Fibroblast of lung (primary cell): ENCODE data around the gene OVOL1. TPM values are rescaled to one million over a fixed set of nuclear protein-coding genes. Genes with fewer than 3 reads are reported as not detected.
A peak's percentile ranks its signal among the peaks of the same experiment; 100 is the strongest.

Source experiments
- DNase-seq, 2 donors: peaks; one replicate each; pipeline versions ENCODE4 v3.0.0 to v3.0.0-alpha.2; 2010; ENCODE audit warnings: low read depth in 2 of 2
- H2AFZ ChIP-seq: 2 replicates; pipeline ENCODE4 v1.5.1; 2012; ENCODE audit warnings: low read length, control low read depth, inconsistent platforms
- H3K27ac ChIP-seq: 2 replicates; pipeline ENCODE4 v1.5.1; 2011; ENCODE audit warnings: low read length, control low read depth; ENCODE audit not compliant: insufficient read depth
- H3K27me3 ChIP-seq: 2 replicates; pipeline ENCODE4 v1.5.1; 2011; ENCODE audit warnings: mild to moderate bottlenecking, low read length; ENCODE audit not compliant: control insufficient read depth, insufficient read depth
- H3K36me3 ChIP-seq: 2 replicates; pipeline ENCODE4 v1.5.1; 2011; ENCODE audit warnings: low read length; ENCODE audit not compliant: control insufficient read depth, insufficient read depth
- H3K4me1 ChIP-seq: 2 replicates; pipeline ENCODE4 v1.5.1; 2011; ENCODE audit warnings: low read length; ENCODE audit not compliant: control insufficient read depth, insufficient read depth; ENCODE audit errors: extremely low read depth
- H3K4me2 ChIP-seq: 2 replicates; pipeline ENCODE4 v1.5.1; 2011; ENCODE audit warnings: low read length, control low read depth; ENCODE audit not compliant: insufficient read depth; ENCODE audit errors: extremely low read depth
- H3K4me3 ChIP-seq, 4 experiments: fragments of 200-600 bp in 1 of 4; sonication (generic) in 1 of 4; replicated peaks in 1 of 4; 2 replicates each; pipeline ENCODE4 v1.5.1; 2011 to 2016; ENCODE audit warnings: low read length in 4 of 4, low read depth in 3 of 4, mild to moderate bottlenecking in 3 of 4, control low read depth in 2 of 4, inconsistent platforms in 1 of 4, mixed read lengths in 1 of 4; ENCODE audit not compliant: insufficient read depth in 1 of 4; ENCODE audit errors: control extremely low read depth in 1 of 4
- H3K79me2 ChIP-seq: 2 replicates; pipeline ENCODE4 v1.5.1; 2012; ENCODE audit warnings: mild to moderate bottlenecking, low read length, inconsistent platforms; ENCODE audit not compliant: control insufficient read depth, insufficient read depth
- H3K9ac ChIP-seq: 2 replicates; pipeline ENCODE4 v1.5.1; 2011; ENCODE audit warnings: mild to moderate bottlenecking, low read length, control low read depth; ENCODE audit not compliant: insufficient read depth
- H3K9me3 ChIP-seq: 2 replicates; pipeline ENCODE4 v1.5.1; 2012; ENCODE audit warnings: low read depth, low read length; ENCODE audit not compliant: control insufficient read depth, insufficient read depth
- H4K20me1 ChIP-seq: 2 replicates; pipeline ENCODE4 v1.5.1; 2011; ENCODE audit warnings: low read length; ENCODE audit not compliant: control insufficient read depth, insufficient read depth; ENCODE audit errors: extremely low read depth
- EZH2 ChIP-seq: IDR thresholded peaks from 2 replicates; pipeline ENCODE4 v1.5.1; 2012; ENCODE audit warnings: low read length, control low read depth, mild to moderate bottlenecking; ENCODE audit errors: missing control alignments
- polyA minus RNA-seq: library from RNA; depleted of rRNA, polyadenylated mRNA; stranded (reverse); fragments of >200 nt; gene quantifications from 2 replicates; pipeline ENCODE4 v1.2.3, GENCODE V29; 2011; ENCODE audit warnings: low replicate concordance
- polyA plus RNA-seq, 2 donors: library from polyadenylated mRNA; depleted of rRNA in 1 of 2; stranded (reverse) in 1 of 2; unstranded in 1 of 2; fragments of >200 nt; gene quantifications; 2 replicates each; pipeline ENCODE4 v1.2.1, GENCODE V29; 2011 to 2012; ENCODE audit warnings: missing spikeins in 1 of 2
- total RNA-seq: library from RNA; depleted of rRNA; stranded (reverse); fragments of >200 nt; gene quantifications from 2 replicates; pipeline ENCODE4 v1.2.1, GENCODE V29; 2014
- TF ChIP-seq, protein P1 (sequence below), 2 donors: IDR thresholded peaks in 1 of 2; conservative IDR thresholded peaks in 1 of 2; 1 replicate in 1 of 2; 2 replicates in 1 of 2; pipeline ENCODE4 v1.5.1; 2011 to 2012; ENCODE audit warnings: low read length in 2 of 2, control low read depth in 1 of 2, inconsistent platforms in 1 of 2, low read depth in 1 of 2, mild to moderate bottlenecking in 1 of 2

OVOL1 gene
- total RNA-seq (not detected in 2 replicates), polyA plus RNA-seq (not detected in 2 replicates), polyA minus RNA-seq (not detected in 2 replicates)
- polyA plus RNA-seq (2012), result not detected in 2 replicates

DNA sequence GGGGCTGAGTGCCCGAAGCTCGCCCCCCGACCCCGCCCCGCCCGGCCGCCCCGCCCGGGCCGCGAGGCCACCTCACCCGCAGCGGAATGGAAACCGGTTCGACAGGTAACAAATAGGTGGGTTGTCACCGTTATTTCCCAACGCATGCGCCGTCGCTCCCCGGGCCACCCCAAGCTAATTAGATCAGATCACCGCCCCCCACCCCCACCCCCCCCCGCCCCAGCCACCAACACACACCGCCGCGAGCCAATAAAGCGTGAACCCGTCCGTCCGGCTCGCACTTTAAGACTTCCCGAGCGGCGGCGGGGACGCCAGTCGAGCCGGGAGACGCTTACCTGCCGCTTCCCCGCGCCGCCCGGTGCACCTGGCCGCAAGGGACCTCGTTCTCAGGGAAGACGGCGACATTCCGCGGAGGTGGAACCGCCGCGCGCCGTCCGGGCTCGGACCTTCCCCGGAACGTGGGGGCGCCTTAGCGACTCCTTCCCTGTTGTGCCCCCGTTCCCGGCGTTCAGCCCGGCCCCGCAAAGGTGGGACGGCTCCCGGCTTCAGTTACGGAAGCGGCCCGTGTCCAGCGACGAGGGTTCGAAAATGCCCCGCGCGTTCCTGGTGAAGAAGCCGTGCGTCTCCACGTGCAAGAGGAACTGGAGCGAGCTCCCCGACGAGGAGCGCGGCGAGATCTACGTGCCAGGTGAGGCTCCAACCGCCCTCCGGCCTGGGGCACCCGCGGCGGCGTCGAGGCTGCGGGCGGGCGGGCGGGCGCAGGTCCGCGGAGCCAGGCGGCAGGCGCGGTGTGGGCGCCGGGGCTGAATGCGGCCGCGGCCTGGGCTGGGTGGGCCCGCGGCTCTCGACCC, at the start of gene OVOL1:
TSS of gene OVOL1 (plus strand) at position 278 of the 851 bp plus-strand sequence. CDS start at position 589, 311 bp downstream.
- no peak within 1 kb of the TSS for H3K4me3 ChIP-seq
- no peaks in the 10 kb centered on the region for H4K20me1 ChIP-seq
- H3K9me3 ChIP-seq, result no peaks in the 10 kb centered on the region

GRCh38 chr11:65739022-65739421, 47.8 kb upstream of the OVOL1 start:
- Histone ChIP-seq H3K4me1 (no peaks in the 10 kb centered on the region), H3K27ac (no peak overlapping the region), H3K4me3 (no peak overlapping the region), H3K27me3 (peaks cover 8% of the 10 kb centered on the region), H2AFZ (no peak overlapping the region), H3K9ac (no peak overlapping the region), H4K20me1 (no peaks in the 10 kb centered on the region), H3K36me3 (no peaks in the 10 kb centered on the region), H3K4me2 (no peak overlapping the region), H3K9me3 (no peaks in the 10 kb centered on the region), H3K79me2 (no peaks in the 10 kb centered on the region)
- TF ChIP-seq, protein P1, sequence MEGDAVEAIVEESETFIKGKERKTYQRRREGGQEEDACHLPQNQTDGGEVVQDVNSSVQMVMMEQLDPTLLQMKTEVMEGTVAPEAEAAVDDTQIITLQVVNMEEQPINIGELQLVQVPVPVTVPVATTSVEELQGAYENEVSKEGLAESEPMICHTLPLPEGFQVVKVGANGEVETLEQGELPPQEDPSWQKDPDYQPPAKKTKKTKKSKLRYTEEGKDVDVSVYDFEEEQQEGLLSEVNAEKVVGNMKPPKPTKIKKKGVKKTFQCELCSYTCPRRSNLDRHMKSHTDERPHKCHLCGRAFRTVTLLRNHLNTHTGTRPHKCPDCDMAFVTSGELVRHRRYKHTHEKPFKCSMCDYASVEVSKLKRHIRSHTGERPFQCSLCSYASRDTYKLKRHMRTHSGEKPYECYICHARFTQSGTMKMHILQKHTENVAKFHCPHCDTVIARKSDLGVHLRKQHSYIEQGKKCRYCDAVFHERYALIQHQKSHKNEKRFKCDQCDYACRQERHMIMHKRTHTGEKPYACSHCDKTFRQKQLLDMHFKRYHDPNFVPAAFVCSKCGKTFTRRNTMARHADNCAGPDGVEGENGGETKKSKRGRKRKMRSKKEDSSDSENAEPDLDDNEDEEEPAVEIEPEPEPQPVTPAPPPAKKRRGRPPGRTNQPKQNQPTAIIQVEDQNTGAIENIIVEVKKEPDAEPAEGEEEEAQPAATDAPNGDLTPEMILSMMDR (conservative IDR thresholded peaks at IDR 0.05 in 1 of 2, IDR thresholded peaks at IDR 0.05 in 1 of 2; ENCODE audit: low read depth in 1 of 2, low read length in 2 of 2), result no peak
- TF ChIP-seq EZH2, result no peak
- no peak for DNase-seq

More for the DNA sequence above, at the start of gene OVOL1:
- Histone ChIP-seq H3K4me2 (no peak within 1 kb of the TSS), H3K36me3 (no peaks in the 10 kb centered on the region), H3K9ac (no peak within 1 kb of the TSS), H3K27me3 (peaks cover 56% of the 10 kb centered on the region), H3K27ac (no peak within 1 kb of the TSS), H3K4me1 (no peaks in the 10 kb centered on the region), H3K79me2 (no peaks in the 10 kb centered on the region), H2AFZ (no peak within 1 kb of the TSS)
- no peak for DNase-seq
- TF ChIP-seq EZH2, result peak; percentile 99
- TF ChIP-seq, protein P1 (conservative IDR thresholded peaks at IDR 0.05 in 1 of 2, IDR thresholded peaks at IDR 0.05 in 1 of 2; ENCODE audit: low read depth in 1 of 2, low read length in 2 of 2), result no peak

DNA sequence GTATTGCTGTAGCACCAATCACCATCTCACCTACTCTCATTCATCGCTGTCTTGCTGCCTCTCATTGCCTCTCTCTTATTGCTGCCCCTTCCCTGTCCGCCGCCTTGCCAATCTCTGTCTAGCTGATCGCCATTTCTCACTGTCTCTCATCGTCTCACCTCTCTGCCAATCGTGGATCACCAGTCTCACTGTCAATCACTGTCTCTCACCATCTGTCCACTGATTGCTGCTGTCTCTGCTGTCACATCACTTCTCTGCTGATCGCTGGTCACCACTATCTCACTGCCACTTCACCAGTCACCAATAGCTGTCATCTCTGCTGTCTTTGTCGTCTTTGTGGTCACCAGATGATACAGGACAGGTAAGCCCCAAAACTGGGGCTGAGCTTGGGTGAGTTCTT, 45.7 kb upstream of the OVOL1 start:
- no peak overlapping the region for H3K27ac ChIP-seq
- no peak for DNase-seq
- no peak overlapping the region for H2AFZ ChIP-seq
- no peaks in the 10 kb centered on the region for H4K20me1 ChIP-seq
- H3K36me3 ChIP-seq, result no peaks in the 10 kb centered on the region
- H3K4me1 ChIP-seq, result no peaks in the 10 kb centered on the region
- H3K79me2 ChIP-seq, result no peaks in the 10 kb centered on the region
- TF ChIP-seq EZH2, result no peak
- TF ChIP-seq, protein P1 (conservative IDR thresholded peaks at IDR 0.05 in 1 of 2, IDR thresholded peaks at IDR 0.05 in 1 of 2; ENCODE audit: low read depth in 1 of 2, low read length in 2 of 2), result no peak
- no peaks in the 10 kb centered on the region for H3K9me3 ChIP-seq
- no peak overlapping the region for H3K4me2 ChIP-seq
- no peak overlapping the region for H3K9ac ChIP-seq
- peaks cover 5% of the 10 kb centered on the region for H3K27me3 ChIP-seq
- no peak overlapping the region for H3K4me3 ChIP-seq
